H1 (cell line): Measurements from ENCODE around the gene KRTAP10-2. TPM values are rescaled to one million over a fixed set of nuclear protein-coding genes. Genes with fewer than 3 reads are reported as not detected.

Experiments
- CTCF ChIA-PET: fragments of 300-600 bp; sonication (Branson Sonifier 250); formaldehyde crosslinking; loops from one replicate; lab custom pipeline; 2021; ENCODE audit not compliant: partially characterized antibody; lab: Charles Lee
- POLR2A ChIA-PET: fragments of 300-600 bp; sonication (Branson Sonifier 250); formaldehyde crosslinking; loops from one replicate; lab custom pipeline; 2021; ENCODE audit warnings: inconsistent platforms; ENCODE audit not compliant: partially characterized antibody; lab: Charles Lee
- DNase-seq, 2 experiments: peaks; one replicate each; pipeline versions ENCODE4 v3.0.0 to v3.0.0-alpha.2; 2010 to 2022; ENCODE audit warnings: low spot score in 2 of 2, low read depth in 1 of 2, mixed read lengths in 1 of 2
- FAIRE-seq: peaks from 2 replicates; lab custom pipeline; 2011; peaks lifted over from hg19 to GRCh38; lab: Jason Lieb, UNC
- H2AFZ ChIP-seq: 2 replicates; pipeline ENCODE4 v1.8.1; 2012; ENCODE audit warnings: low read length, inconsistent platforms
- H2AK5ac ChIP-seq: 2 replicates; pipeline ENCODE4 v1.6.1; 2013; ENCODE audit warnings: low read depth, low read length
- H2BK120ac ChIP-seq: replicated peaks from 2 replicates; pipeline ENCODE3; 2013; ENCODE audit warnings: low read depth, low read length, inconsistent platforms
- H2BK12ac ChIP-seq: 2 replicates; pipeline ENCODE4 v1.6.1; 2013; ENCODE audit warnings: low read depth, low read length
- H2BK15ac ChIP-seq: 2 replicates; pipeline ENCODE4 v1.6.1; 2013; ENCODE audit warnings: low read length
- H2BK20ac ChIP-seq: 2 replicates; pipeline ENCODE4 v1.6.1; 2013; ENCODE audit warnings: low read length
- H2BK5ac ChIP-seq: 2 replicates; pipeline ENCODE4 v1.6.1; 2013; ENCODE audit warnings: low read depth, low read length
- H3K14ac ChIP-seq: 2 replicates; pipeline ENCODE4 v1.6.1; 2013; ENCODE audit warnings: inconsistent platforms; ENCODE audit not compliant: insufficient read length
- H3K18ac ChIP-seq: 2 replicates; pipeline ENCODE4 v1.6.1; 2013; ENCODE audit warnings: low read length; ENCODE audit errors: extremely low read depth
- H3K23ac ChIP-seq: 2 replicates; pipeline ENCODE4 v1.6.1; 2013; ENCODE audit warnings: inconsistent platforms; ENCODE audit not compliant: insufficient read length
- H3K23me2 ChIP-seq: 2 replicates; pipeline ENCODE4 v1.6.1; 2013; ENCODE audit warnings: low read depth, low read length
- H3K27ac ChIP-seq: 2 replicates; pipeline ENCODE4 v1.6.1; 2011; ENCODE audit warnings: low read depth, low read length, inconsistent platforms
- H3K27me3 ChIP-seq, 4 experiments: replicated peaks in 1 of 4; 1 replicate in 1 of 4; 2 replicates in 3 of 4; pipeline versions ENCODE4 v1.6.1 to v1.8.1; 2011 to 2013; ENCODE audit warnings: low read length in 3 of 4, mild to moderate bottlenecking in 3 of 4, inconsistent platforms in 2 of 4, mixed read lengths in 2 of 4, moderate library complexity in 1 of 4; ENCODE audit not compliant: control insufficient read depth in 3 of 4, insufficient read depth in 3 of 4; ENCODE audit errors: extremely low read depth in 1 of 4
- H3K36me3 ChIP-seq, 4 experiments: 2 replicates each; pipeline versions ENCODE4 v1.6.1 to v1.8.1; 2011 to 2013; ENCODE audit warnings: mild to moderate bottlenecking in 4 of 4, low read length in 3 of 4, moderate library complexity in 2 of 4, control low read depth in 1 of 4, inconsistent platforms in 1 of 4; ENCODE audit not compliant: insufficient read depth in 4 of 4, control insufficient read depth in 2 of 4
- H3K4ac ChIP-seq: replicated peaks from 2 replicates; pipeline ENCODE3; 2013; ENCODE audit warnings: low read length, low read depth, mixed read lengths, inconsistent platforms; ENCODE audit not compliant: insufficient read length
- H3K4me1 ChIP-seq, 4 experiments: replicated peaks in 1 of 4; 1 replicate in 1 of 4; 2 replicates in 3 of 4; pipeline versions ENCODE4 v1.6.1 to v1.8.1; 2011 to 2013; ENCODE audit warnings: low read length in 3 of 4, inconsistent platforms in 2 of 4, mixed read lengths in 1 of 4; ENCODE audit not compliant: insufficient read depth in 4 of 4, control insufficient read depth in 3 of 4
- H3K4me2 ChIP-seq, 2 experiments: 2 replicates each; pipeline versions ENCODE4 v1.6.1 to v1.8.1; 2011 to 2013; ENCODE audit warnings: low read depth in 2 of 2, low read length in 2 of 2, control low read depth in 1 of 2, inconsistent platforms in 1 of 2, mild to moderate bottlenecking in 1 of 2; ENCODE audit not compliant: insufficient read depth in 1 of 2
- H3K4me3 ChIP-seq, 4 experiments: fragments of 200-600, 300-600 bp in 1 of 4; sonication (generic), shearing (Covaris generic), sonication (Bioruptor Twin) in 1 of 4; 2 replicates each; pipeline versions ENCODE4 v1.5.1 to v1.8.1; 2011 to 2016; ENCODE audit warnings: low read length in 4 of 4, low read depth in 3 of 4, control low read depth in 2 of 4, inconsistent platforms in 2 of 4, mild to moderate bottlenecking in 2 of 4, mixed read lengths in 1 of 4, moderate library complexity in 1 of 4; ENCODE audit not compliant: insufficient read depth in 2 of 4; ENCODE audit errors: extremely low read depth in 1 of 4
- H3K56ac ChIP-seq: replicated peaks from 2 replicates; pipeline ENCODE3; 2013; ENCODE audit warnings: low read depth, mild to moderate bottlenecking, mixed read lengths, low read length, inconsistent platforms; ENCODE audit not compliant: insufficient read length
- H3K79me1 ChIP-seq: 2 replicates; pipeline ENCODE4 v1.6.1; 2013; ENCODE audit warnings: low read depth, low read length, control low read depth
- H3K79me2 ChIP-seq, 2 experiments: 2 replicates each; pipeline versions ENCODE4 v1.6.1 to v1.8.1; 2012 to 2013; ENCODE audit warnings: low read length in 2 of 2, mild to moderate bottlenecking in 2 of 2, inconsistent platforms in 1 of 2; ENCODE audit not compliant: insufficient read depth in 2 of 2, control insufficient read depth in 1 of 2
- H3K9ac ChIP-seq, 4 experiments: replicated peaks in 1 of 4; 1 replicate in 1 of 4; 2 replicates in 3 of 4; pipeline versions ENCODE4 v1.6.1 to v1.8.1; 2011 to 2013; ENCODE audit warnings: low read depth in 3 of 4, low read length in 3 of 4, control low read depth in 2 of 4, mild to moderate bottlenecking in 2 of 4, moderate library complexity in 2 of 4, inconsistent platforms in 1 of 4; ENCODE audit errors: extremely low read depth in 1 of 4
- H3K9me3 ChIP-seq, 2 experiments: 2 replicates each; pipeline versions ENCODE4 v1.6.1 to v1.8.1; 2012 to 2013; ENCODE audit warnings: mild to moderate bottlenecking in 2 of 2, moderate library complexity in 2 of 2, control low read depth in 1 of 2, inconsistent platforms in 1 of 2, low read depth in 1 of 2, low read length in 1 of 2, mixed read lengths in 1 of 2; ENCODE audit not compliant: insufficient read depth in 2 of 2
- H4K20me1 ChIP-seq, 2 experiments: replicated peaks in 1 of 2; 2 replicates each; pipeline versions ENCODE3 to v1.8.1; 2011 to 2013; ENCODE audit warnings: inconsistent platforms in 2 of 2, low read length in 2 of 2, mild to moderate bottlenecking in 1 of 2; ENCODE audit not compliant: insufficient read depth in 2 of 2, control insufficient read depth in 1 of 2
- H4K5ac ChIP-seq: 2 replicates; pipeline ENCODE4 v1.6.1; 2013; ENCODE audit warnings: low read length, low read depth, mixed read lengths, inconsistent platforms; ENCODE audit not compliant: insufficient read length
- H4K8ac ChIP-seq: 2 replicates; pipeline ENCODE4 v1.8.0; 2013; ENCODE audit warnings: mild to moderate bottlenecking, moderate library complexity, low read length, inconsistent platforms; ENCODE audit not compliant: insufficient read depth; ENCODE audit errors: extremely low read depth
- H4K91ac ChIP-seq: replicated peaks from 2 replicates; pipeline ENCODE3; 2013; ENCODE audit warnings: low read length, mixed read lengths, inconsistent platforms; ENCODE audit not compliant: insufficient read length
- CTBP2 ChIP-seq: IDR thresholded peaks from 2 replicates; pipeline ENCODE4 v1.7.0; 2011; ENCODE audit warnings: borderline replicate concordance, mild to moderate bottlenecking, moderate library complexity, mixed read lengths, low read length; ENCODE audit not compliant: insufficient read depth, insufficient read length
- EGR1 ChIP-seq: IDR thresholded peaks from 2 replicates; pipeline ENCODE4 v1.6.1; 2011; ENCODE audit warnings: low read depth, low read length, borderline replicate concordance
- KDM5A ChIP-seq: fragments of 200-600 bp; IDR thresholded peaks from 2 replicates; pipeline ENCODE4 v1.7.1; 2012; ENCODE audit warnings: mild to moderate bottlenecking, low read length, inconsistent platforms, mixed read lengths
- MAFK ChIP-seq: IDR thresholded peaks from 2 replicates; pipeline ENCODE4 v1.6.1; 2012; ENCODE audit warnings: low read depth, mild to moderate bottlenecking, improper control_type of control experiment, low read length
- SAP30 ChIP-seq: fragments of 300-600 bp; sonication (generic); IDR thresholded peaks from 2 replicates; pipeline ENCODE4 v1.7.1; 2012; ENCODE audit warnings: low read length, moderate library complexity, mild to moderate bottlenecking, inconsistent platforms; ENCODE audit not compliant: insufficient read depth, insufficient replicate concordance
- WGBS, 2 experiments: shearing (Covaris generic) in 1 of 2; methylation state at CpG; one replicate each; pipeline versions ENCODE4 v1.1.6 to v1.1.7; 2013 to 2015; ENCODE audit warnings: low lambda C conversion rate in 2 of 2, mixed read lengths in 2 of 2, inconsistent platforms in 1 of 2, low coverage in 1 of 2, missing lambda C conversion rate in 1 of 2; ENCODE audit not compliant: insufficient replicate concordance in 2 of 2, insufficient coverage in 1 of 2, insufficient read length in 1 of 2; ENCODE audit errors: extremely low coverage in 1 of 2, missing lambda C conversion rate in 1 of 2; 5-methylcytosine and 5-hydroxymethylcytosine counted together
- polyA plus RNA-seq, 7 experiments: library from polyadenylated mRNA; depleted of rRNA in 3 of 7; stranded (reverse) in 5 of 7; unstranded in 2 of 7; fragments of >200 nt in 5 of 7; fragments of 200-250 nt in 2 of 7; gene quantifications; 1 replicate in 5 of 7; 2 replicates in 1 of 7; 4 replicates in 1 of 7; pipeline versions ENCODE4 v1.2.1 to v1.2.3, GENCODE V29; 2011 to 2013; ENCODE audit warnings: missing spikeins in 2 of 7, mixed read lengths in 2 of 7
- total RNA-seq: library from RNA; stranded (reverse); fragmentation: NEBNext Ultra II Directional; extraction: Animal tissue kit (Norgen Biotek cat#: 25700); gene quantifications from 2 replicates; pipeline ENCODE4 v1.2.1, GENCODE V29; 2021

Gene KRTAP10-2
- total and polyA plus RNA-seq, 2 of the 8 experiments (the other 6 are each of a cell fraction or from before 2014, with no cell fraction given), result 0.11 TPM; not detected in 1

GRCh38 chr21:44510109-44510507 is 41.2 kb downstream of the KRTAP10-2 start:
- Histone ChIP-seq H3K27me3 (no peaks in the 10 kb centered on the region), H4K91ac (no peak overlapping the region), H2BK120ac (no peak overlapping the region), H3K36me3 (peaks cover 0 to 8% (median 8%) of the 10 kb centered on the region in 4 experiments; a peak in 4 of 8 replicates), H3K23me2 (0 out of 2 replicates have a peak, but pooled peaks cover 2% of the 10 kb centered on the region), H2AFZ (no peak overlapping the region), H3K4me2 (peak overlapping the region in 1 of 2 experiments; percentile 59; a peak in 1 of 4 replicates), H3K56ac (no peak overlapping the region), H3K9ac (no peak overlapping the region), H3K23ac (no peak overlapping the region), H4K8ac (no peak overlapping the region), H3K27ac (no peak overlapping the region), H3K4me1 (no peaks in the 10 kb centered on the region; a peak in 3 of 7 replicates), H3K18ac (no peak overlapping the region; the same call in 1 of the 2 replicates), H4K20me1 (peaks cover 3 to 6% of the 10 kb centered on the region in 2 experiments), H2AK5ac (no peak overlapping the region), H3K79me2 (no peaks in the 10 kb centered on the region), H2BK12ac (no peak overlapping the region), H3K14ac (no peak overlapping the region), H2BK20ac (peak overlapping the region; percentile 61; the same call in 1 of the 2 replicates), H3K4me3 (no peak overlapping the region), H2BK15ac (no peak overlapping the region), H3K9me3 (no peaks in the 10 kb centered on the region), H3K79me1 (no peaks in the 10 kb centered on the region), H4K5ac (no peak overlapping the region), H2BK5ac (no peak overlapping the region), H3K4ac (no peak overlapping the region)
- no peak for DNase-seq
- no peak for FAIRE-seq
- ChIA-PET POLR2A (interaction anchor here (0.8 to 1.9 kb wide), 3 partner anchors 11 to 196 kb away, joined by 3 to 7 read pairs (median 5); no protein-coding TSS in a partner anchor), CTCF (interaction anchor here (0.7 to 4.0 kb wide), 35 partner anchors 8 to 289 kb away, joined by 3 to 21 read pairs (median 5); partner anchors contain the start of gene TSPEAR)
- WGBS, 2 experiments, result 81% methylated on average over 14 of the region's 18 CpGs; no CpG with 5 or more reads in 1 of the 2 experiments
- no peak for TF ChIP-seq MAFK
- no peak for TF ChIP-seq KDM5A
- TF ChIP-seq CTBP2, result no peak
- TF ChIP-seq EGR1, result no peak
- TF ChIP-seq SAP30, result no peak
